A549 treated with GW870086 at 1 μM for 4 hours (cell line): ENCODE results near the gene ANKRD29. TPM values are rescaled to one million over a fixed set of nuclear protein-coding genes. Genes with fewer than 3 reads are reported as not detected.

ENCODE experiments used
- total RNA-seq: library from RNA; stranded (reverse); fragments of 200-300 nt; extraction: Qiagen RNA extraction; gene quantifications from 5 replicates; pipeline ENCODE4 v1.2.3, GENCODE V29; 2022; ENCODE audit warnings: low read depth

Gene ANKRD29
- total RNA-seq, result 10.6 to 17.8 TPM (median 16.6 TPM) in 5 replicates

GRCh38 chr18:23662309-23663263, at the start of gene ANKRD29:
TSS of gene ANKRD29 (minus strand) at chr18:23662911. CDS start at chr18:23662730, 181 bp downstream.

DNA sequence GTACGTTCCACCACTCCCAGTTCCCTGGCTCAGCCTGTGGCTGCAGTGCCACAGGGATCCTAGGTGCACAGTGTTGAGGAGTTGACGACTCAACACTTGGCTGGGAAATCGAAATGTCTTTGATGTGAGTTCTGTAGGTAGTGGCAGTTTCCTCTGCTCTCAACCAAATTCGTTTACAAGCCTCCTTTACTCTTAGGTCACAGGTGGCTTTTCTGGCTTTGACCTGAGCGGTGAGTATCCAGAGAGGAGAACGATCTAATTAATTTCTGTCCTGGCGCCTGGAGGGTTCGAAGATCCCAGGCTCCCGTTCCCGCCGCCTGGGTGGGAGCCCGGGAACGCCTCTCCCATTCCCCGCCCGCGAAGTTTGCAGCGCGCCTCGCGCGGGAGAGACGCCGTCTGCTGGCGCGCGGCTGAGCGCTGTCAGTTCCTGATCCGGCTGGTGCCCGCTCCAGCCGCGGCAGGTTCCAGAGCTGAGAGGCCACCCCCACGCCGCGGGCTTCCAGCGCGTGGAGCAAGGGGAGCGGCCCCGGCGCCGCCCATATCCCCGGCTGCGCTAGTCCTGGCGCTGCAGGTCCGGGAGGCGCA, 26.4 kb upstream of the ANKRD29 start, which contains the start of gene LAMA3:
TSS of gene LAMA3 (plus strand) at position 423 of the 585 bp plus-strand sequence. CDS start 231 bp downstream, outside the sequence.

DNA sequence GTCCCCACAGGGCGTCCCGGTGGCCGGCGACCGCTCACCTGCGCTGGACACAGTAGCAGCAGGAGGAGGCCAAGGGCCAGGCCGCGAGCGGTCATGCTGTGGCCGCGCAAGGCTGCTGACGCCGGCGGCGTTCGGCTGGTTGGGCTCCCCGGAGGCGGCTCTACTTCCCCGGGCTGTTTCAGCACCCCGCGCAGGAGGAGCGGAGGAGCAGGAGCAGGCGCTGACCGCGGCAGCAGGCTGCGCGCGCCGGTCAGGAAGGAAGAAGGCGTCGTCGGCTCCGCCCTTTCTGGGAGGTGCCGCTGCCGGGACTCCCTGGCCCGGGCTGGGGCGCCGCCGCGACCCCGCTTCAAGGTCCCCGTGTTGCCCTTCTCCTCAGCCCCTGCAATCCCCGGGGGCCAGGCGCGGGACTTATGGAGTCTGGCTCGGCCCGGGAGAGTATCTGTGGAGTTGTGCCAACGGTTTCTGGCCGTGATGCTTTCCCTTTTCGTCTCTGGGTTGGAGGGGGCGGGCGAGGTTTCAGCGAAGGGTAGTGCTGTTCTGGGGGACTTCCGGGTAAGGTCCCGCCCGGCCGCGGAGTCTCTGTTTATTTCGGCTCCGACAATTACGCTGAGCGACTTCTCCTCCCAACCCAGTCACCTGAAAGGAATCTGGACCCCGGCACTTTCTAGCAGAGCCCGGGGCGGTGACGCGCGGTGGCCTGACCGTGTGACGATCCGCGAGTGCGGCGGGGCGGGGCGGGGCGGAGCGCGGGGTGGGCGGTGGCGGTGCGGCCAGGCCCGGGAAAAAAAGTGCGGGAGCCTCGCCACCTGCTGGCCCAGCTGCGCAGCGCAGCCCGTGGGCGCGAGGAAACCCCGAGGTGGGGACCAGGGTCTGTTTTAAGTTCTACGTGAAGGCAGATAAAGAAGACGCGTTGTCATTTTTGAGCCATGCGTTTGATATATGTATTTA, 76.2 kb downstream of the ANKRD29 start, which contains the start of gene NPC1:
TSS of gene NPC1 (minus strand) at position 258 of the 948 bp plus-strand sequence. CDS start at position 95, 163 bp downstream.

Other genes starting within 250 kb of the ANKRD29 start
- gene RIOK3, start 209.6 kb downstream of the ANKRD29 start, total RNA-seq, result 26.6 to 37.5 TPM (median 31.0 TPM) in 5 replicates
- gene RMC1, start 159.4 kb downstream of the ANKRD29 start, total RNA-seq, result 12.0 to 18.8 TPM (median 16.5 TPM) in 5 replicates
- 89.1 to 109 TPM (median 103 TPM) in 5 replicates for gene NPC1, start 76.4 kb downstream of the ANKRD29 start, total RNA-seq
- 33.0 to 51.4 TPM (median 48.7 TPM) in 5 replicates for gene LAMA3, start 26.5 kb upstream of the ANKRD29 start, total RNA-seq